ENCODE measurements around the gene KRT39.

GRCh38 chr17:40912486-40913210 is 54.1 kb downstream of the KRT39 start:
- TF ChIP-seq CBFB (CRISPR knock-in tag; IDR thresholded peaks at IDR 0.05; ENCODE audit: low read depth) (no peak), E2F1 (CRISPR knock-in tag; IDR thresholded peaks at IDR 0.05) (no peak), CTCF (IDR thresholded peaks at IDR 0.05) (no peak), E2F4 (CRISPR knock-in tag; IDR thresholded peaks at IDR 0.05; ENCODE audit: borderline replicate concordance, low read depth) (no peak)
